Endothelial cell (in vitro differentiated cells): Measurements from ENCODE around the gene TRIM40. TPM values are rescaled to one million over a fixed set of nuclear protein-coding genes. Genes with fewer than 3 reads are reported as not detected.
"Not testable (repeated sequence)": the region's sequence is repeated elsewhere in the genome, so short reads cannot be mapped to it uniquely, and the experiment has no call there.

ENCODE experiments used
- DNase-seq: peaks from one replicate; pipeline ENCODE4 v3.0.0; 2021; ENCODE audit warnings: low spot score
- H3K27ac Mint-ChIP-seq: one replicate; pipeline ENCODE4 v1.8.0; 2021; ENCODE audit warnings: mixed read lengths, inconsistent platforms; ENCODE audit not compliant: unreplicated experiment
- H3K27me3 Mint-ChIP-seq: one replicate; pipeline ENCODE4 v1.8.0; 2021; ENCODE audit warnings: mild to moderate bottlenecking, moderate library complexity, mixed read lengths, inconsistent platforms; ENCODE audit not compliant: unreplicated experiment
- H3K36me3 Mint-ChIP-seq: one replicate; pipeline ENCODE4 v1.8.0; 2021; ENCODE audit warnings: mild to moderate bottlenecking, low read depth, mixed read lengths, inconsistent platforms; ENCODE audit not compliant: unreplicated experiment
- H3K4me1 Mint-ChIP-seq: one replicate; pipeline ENCODE4 v1.8.0; 2021; ENCODE audit warnings: mild to moderate bottlenecking, mixed read lengths, inconsistent platforms; ENCODE audit not compliant: unreplicated experiment
- H3K4me3 Mint-ChIP-seq: one replicate; pipeline ENCODE4 v1.8.0; 2021; ENCODE audit warnings: mild to moderate bottlenecking, mixed read lengths, inconsistent platforms; ENCODE audit not compliant: unreplicated experiment
- H3K9me3 Mint-ChIP-seq: one replicate; pipeline ENCODE4 v1.8.0; 2021; ENCODE audit warnings: mixed read lengths, inconsistent platforms; ENCODE audit not compliant: unreplicated experiment
- total RNA-seq: library from RNA; stranded (reverse); fragmentation: NEBNext Ultra II Directional; extraction: Animal tissue kit (Norgen Biotek cat#: 25700); gene quantifications from one replicate; pipeline ENCODE4 v1.2.1, GENCODE V29; 2021; ENCODE audit not compliant: unreplicated experiment
- TF ChIP-seq, protein P1 (sequence below): fragments of 200-600 bp; sonication (generic); IDR thresholded peaks from one replicate; pipeline ENCODE4 v1.5.0; 2021; ENCODE audit warnings: antibody characterized with exemption; ENCODE audit not compliant: unreplicated experiment

TRIM40 gene
- total RNA-seq, 1 donor from 2014 or later = not detected

GRCh38 chr6:30113003-30113759, 22.8 kb upstream of the TRIM40 start, which contains the start of gene TRIM31:
TRIM31 (minus strand) TSS chr6:30113090; CDS start chr6:30112805, 285 bp downstream.
- no peak within 1 kb of the TSS for H3K27ac Mint-ChIP-seq
- TF ChIP-seq, protein P1, sequence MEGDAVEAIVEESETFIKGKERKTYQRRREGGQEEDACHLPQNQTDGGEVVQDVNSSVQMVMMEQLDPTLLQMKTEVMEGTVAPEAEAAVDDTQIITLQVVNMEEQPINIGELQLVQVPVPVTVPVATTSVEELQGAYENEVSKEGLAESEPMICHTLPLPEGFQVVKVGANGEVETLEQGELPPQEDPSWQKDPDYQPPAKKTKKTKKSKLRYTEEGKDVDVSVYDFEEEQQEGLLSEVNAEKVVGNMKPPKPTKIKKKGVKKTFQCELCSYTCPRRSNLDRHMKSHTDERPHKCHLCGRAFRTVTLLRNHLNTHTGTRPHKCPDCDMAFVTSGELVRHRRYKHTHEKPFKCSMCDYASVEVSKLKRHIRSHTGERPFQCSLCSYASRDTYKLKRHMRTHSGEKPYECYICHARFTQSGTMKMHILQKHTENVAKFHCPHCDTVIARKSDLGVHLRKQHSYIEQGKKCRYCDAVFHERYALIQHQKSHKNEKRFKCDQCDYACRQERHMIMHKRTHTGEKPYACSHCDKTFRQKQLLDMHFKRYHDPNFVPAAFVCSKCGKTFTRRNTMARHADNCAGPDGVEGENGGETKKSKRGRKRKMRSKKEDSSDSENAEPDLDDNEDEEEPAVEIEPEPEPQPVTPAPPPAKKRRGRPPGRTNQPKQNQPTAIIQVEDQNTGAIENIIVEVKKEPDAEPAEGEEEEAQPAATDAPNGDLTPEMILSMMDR = no peak
- H3K9me3 Mint-ChIP-seq = no peaks in the 10 kb centered on the region
- no peak for DNase-seq
- H3K27me3 Mint-ChIP-seq = peaks cover 7% of the 10 kb centered on the region
- no peaks in the 10 kb centered on the region for H3K4me1 Mint-ChIP-seq
- H3K36me3 Mint-ChIP-seq = no peaks in the 10 kb centered on the region
- H3K4me3 Mint-ChIP-seq = no peak within 1 kb of the TSS

GRCh38 chr6:30113841-30114240, 22.1 kb upstream of the TRIM40 start:
- Mint-ChIP-seq H3K4me1 (no peaks in the 10 kb centered on the region), H3K27me3 (peaks cover 4% of the 10 kb centered on the region), H3K9me3 (no peaks in the 10 kb centered on the region), H3K36me3 (no peaks in the 10 kb centered on the region), H3K27ac (no peak overlapping the region), H3K4me3 (no peak overlapping the region)
- DNase-seq = no peak
- TF ChIP-seq, protein P1 = no peak

GRCh38 chr6:30116724-30117123, 19.2 kb upstream of the TRIM40 start:
- peaks cover 1% of the 10 kb centered on the region for H3K27me3 Mint-ChIP-seq
- H3K4me3 Mint-ChIP-seq = no peak overlapping the region
- DNase-seq = no peak
- no peaks in the 10 kb centered on the region for H3K4me1 Mint-ChIP-seq
- no peaks in the 10 kb centered on the region for H3K9me3 Mint-ChIP-seq
- H3K27ac Mint-ChIP-seq = no peak overlapping the region
- no peaks in the 10 kb centered on the region for H3K36me3 Mint-ChIP-seq
- TF ChIP-seq, protein P1 = peak; percentile 34

DNA sequence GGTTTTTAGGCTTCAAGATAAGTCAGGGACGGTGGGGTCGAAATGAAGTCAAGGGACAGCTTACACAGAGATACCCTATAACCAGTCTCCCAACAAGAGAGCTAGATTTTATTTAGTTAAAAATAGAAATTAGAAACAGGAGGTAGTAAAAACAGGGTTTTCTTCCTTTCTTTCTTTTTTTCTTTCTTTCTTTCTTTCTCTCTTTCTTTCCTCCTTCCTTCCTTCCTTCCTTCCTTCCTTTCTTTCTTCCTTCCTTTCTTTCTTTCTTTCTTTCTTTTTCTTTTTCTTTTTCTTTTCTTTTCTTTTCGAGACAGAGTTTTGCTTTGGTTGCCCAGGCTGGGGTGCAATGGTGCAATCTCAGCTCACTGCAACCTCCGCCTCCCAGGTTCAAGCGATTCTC, 17.2 kb upstream of the TRIM40 start:
- not testable (repeated sequence) for H3K4me3 Mint-ChIP-seq, DNase-seq, H3K9me3 Mint-ChIP-seq, H3K36me3 Mint-ChIP-seq, H3K27ac Mint-ChIP-seq, H3K4me1 Mint-ChIP-seq, H3K27me3 Mint-ChIP-seq

DNA sequence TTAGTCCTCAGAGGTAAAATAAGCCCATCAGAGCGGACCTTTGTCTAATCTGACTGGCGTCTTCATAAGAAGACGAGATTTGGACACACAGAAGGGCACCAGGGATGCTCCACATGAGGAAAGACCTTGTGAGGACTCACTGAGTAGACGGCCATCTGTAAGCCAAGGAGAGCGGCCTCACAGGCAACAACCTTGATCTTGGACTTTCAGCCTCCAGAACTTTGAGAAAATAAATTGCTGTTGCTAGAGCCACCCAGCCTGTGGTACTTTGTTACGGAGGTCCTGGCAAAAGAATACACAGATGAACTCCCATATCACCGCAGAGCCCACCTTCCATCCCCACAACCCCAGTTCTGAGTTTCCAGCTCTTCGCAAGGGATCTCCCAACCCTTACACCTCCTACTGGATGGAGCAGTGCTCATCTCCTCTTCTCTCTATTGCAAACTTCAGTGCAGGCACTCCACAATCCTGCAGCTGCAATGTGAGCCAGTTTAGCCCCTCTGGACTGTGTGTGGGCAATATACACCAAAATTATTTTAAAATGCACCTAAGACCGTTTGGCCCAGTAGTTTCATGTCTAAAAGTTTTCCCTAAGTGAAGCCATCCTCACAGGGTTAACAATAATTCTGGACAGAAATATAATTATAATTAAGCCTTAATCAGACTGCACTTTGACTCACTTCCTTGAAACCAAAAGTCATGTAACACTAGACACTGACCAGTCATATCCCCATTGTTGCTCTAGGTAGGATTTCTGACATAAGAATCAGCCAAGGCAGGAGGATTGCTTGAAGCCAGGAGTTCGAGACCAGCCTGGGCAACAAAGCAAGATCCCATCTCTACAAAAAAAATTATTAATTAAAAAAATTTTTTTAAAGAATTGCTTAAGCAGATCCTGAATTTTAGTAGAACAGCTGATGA, 14.2 kb upstream of the TRIM40 start:
- no peaks in the 10 kb centered on the region for H3K9me3 Mint-ChIP-seq
- H3K36me3 Mint-ChIP-seq = no peaks in the 10 kb centered on the region
- no peak overlapping the region for H3K4me3 Mint-ChIP-seq
- DNase-seq = no peak
- no peak overlapping the region for H3K27ac Mint-ChIP-seq
- TF ChIP-seq, protein P1 = no peak
- H3K4me1 Mint-ChIP-seq = no peaks in the 10 kb centered on the region
- H3K27me3 Mint-ChIP-seq = peaks cover under 1% of the 10 kb centered on the region
